Uterus (tissue), 2 donors: Measurements from ENCODE around the gene INS.

Source experiments
- POLR2A ChIP-seq, 2 donors: fragments of 450-650 bp; IDR thresholded peaks; one replicate each; pipeline ENCODE4 v1.6.1; 2016; ENCODE audit warnings: antibody characterized with exemption in 2 of 2, mild to moderate bottlenecking in 1 of 2, moderate library complexity in 1 of 2
- TF ChIP-seq, protein P1 (sequence below), 4 experiments: fragments of 200-600 bp in 2 of 4; fragments of 450-650 bp in 2 of 4; sonication (generic) in 2 of 4; IDR thresholded peaks; one replicate each; pipeline ENCODE4 v1.5.1; 2016 to 2019; ENCODE audit warnings: antibody characterized with exemption in 4 of 4, mild to moderate bottlenecking in 2 of 4, moderate library complexity in 1 of 4

- TF ChIP-seq, protein P1, sequence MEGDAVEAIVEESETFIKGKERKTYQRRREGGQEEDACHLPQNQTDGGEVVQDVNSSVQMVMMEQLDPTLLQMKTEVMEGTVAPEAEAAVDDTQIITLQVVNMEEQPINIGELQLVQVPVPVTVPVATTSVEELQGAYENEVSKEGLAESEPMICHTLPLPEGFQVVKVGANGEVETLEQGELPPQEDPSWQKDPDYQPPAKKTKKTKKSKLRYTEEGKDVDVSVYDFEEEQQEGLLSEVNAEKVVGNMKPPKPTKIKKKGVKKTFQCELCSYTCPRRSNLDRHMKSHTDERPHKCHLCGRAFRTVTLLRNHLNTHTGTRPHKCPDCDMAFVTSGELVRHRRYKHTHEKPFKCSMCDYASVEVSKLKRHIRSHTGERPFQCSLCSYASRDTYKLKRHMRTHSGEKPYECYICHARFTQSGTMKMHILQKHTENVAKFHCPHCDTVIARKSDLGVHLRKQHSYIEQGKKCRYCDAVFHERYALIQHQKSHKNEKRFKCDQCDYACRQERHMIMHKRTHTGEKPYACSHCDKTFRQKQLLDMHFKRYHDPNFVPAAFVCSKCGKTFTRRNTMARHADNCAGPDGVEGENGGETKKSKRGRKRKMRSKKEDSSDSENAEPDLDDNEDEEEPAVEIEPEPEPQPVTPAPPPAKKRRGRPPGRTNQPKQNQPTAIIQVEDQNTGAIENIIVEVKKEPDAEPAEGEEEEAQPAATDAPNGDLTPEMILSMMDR (IDR thresholded peaks at IDR 0.05) = no peak
- no peak for TF ChIP-seq POLR2A (IDR thresholded peaks at IDR 0.05)
These were observed 7.3 kb downstream of the INS start for GRCh38 chr11:2153581-2154194.
